ENCODE results near the gene FGD3.

DNA sequence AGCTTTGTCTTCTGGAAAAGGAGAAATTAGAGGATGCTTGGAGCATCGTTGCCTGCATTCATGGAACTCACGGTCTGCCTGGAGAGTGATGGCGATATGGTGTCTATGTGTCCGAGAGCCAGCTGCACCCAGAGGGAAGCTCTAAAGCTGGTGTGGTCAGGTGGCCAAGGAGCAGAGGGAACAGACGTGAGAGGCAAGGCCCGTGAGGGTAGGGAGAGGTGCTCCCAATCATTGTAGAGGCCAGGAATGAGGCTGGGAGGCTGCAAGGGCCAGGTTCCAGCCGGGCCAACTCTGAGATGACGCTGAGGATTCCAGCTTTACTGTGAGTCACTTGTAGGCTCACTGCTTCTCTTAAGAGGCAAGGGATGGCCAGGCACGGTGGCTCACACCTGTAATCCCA is 7.6 kb downstream of the FGD3 start:
- TF ChIP-seq POLR2A (IDR thresholded peaks at IDR 0.05) (no peak), CTCF (IDR thresholded peaks at IDR 0.05) (no peak)

Measured in right lobe of liver (tissue), 4 donors.